ENCODE data around the gene GNA15. TPM values are rescaled to one million over a fixed set of nuclear protein-coding genes. Genes with fewer than 3 reads are reported as not detected.
A peak's percentile ranks its signal among the peaks of the same experiment; 100 is the strongest.

The GNA15 gene
- total and polyA plus RNA-seq, 9 donors, result 1.2 to 4.8 (median 1.4) TPM

- Histone ChIP-seq H3K9me3 (no peaks in the 10 kb centered on the region), H3K27me3 (no peaks in the 10 kb centered on the region), H3K36me3 (no peaks in the 10 kb centered on the region), H3K27ac (no peak overlapping the region), H3K4me3 (no peak overlapping the region), H3K4me1 (ENCODE audit: insufficient read depth) (peaks cover 13% of the 10 kb centered on the region)
- TF ChIP-seq, protein P1, sequence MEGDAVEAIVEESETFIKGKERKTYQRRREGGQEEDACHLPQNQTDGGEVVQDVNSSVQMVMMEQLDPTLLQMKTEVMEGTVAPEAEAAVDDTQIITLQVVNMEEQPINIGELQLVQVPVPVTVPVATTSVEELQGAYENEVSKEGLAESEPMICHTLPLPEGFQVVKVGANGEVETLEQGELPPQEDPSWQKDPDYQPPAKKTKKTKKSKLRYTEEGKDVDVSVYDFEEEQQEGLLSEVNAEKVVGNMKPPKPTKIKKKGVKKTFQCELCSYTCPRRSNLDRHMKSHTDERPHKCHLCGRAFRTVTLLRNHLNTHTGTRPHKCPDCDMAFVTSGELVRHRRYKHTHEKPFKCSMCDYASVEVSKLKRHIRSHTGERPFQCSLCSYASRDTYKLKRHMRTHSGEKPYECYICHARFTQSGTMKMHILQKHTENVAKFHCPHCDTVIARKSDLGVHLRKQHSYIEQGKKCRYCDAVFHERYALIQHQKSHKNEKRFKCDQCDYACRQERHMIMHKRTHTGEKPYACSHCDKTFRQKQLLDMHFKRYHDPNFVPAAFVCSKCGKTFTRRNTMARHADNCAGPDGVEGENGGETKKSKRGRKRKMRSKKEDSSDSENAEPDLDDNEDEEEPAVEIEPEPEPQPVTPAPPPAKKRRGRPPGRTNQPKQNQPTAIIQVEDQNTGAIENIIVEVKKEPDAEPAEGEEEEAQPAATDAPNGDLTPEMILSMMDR (IDR thresholded peaks at IDR 0.05), result no peak
- no peak for TF ChIP-seq POLR2A (IDR thresholded peaks at IDR 0.05)
- no peak for TF ChIP-seq EP300 (IDR thresholded peaks at IDR 0.05)
- 54 to 69% (median 67%) methylated on average over 4 of the region's 4 CpGs for WGBS, 3 donors
- DNase-seq, result no peak
- intact Hi-C loops (cut with DNase I), result no loop called here
Observed at GRCh38 chr19:3133793-3134116, 2.1 kb upstream of the GNA15 start.

GRCh38 chr19:3136684-3137055 lies 837 bp downstream of the GNA15 start:
- H3K4me3 ChIP-seq, result no peak overlapping the region
- TF ChIP-seq, protein P1 (IDR thresholded peaks at IDR 0.05), result no peak
- no peak for TF ChIP-seq EP300 (IDR thresholded peaks at IDR 0.05)
- TF ChIP-seq POLR2A (IDR thresholded peaks at IDR 0.05), result no peak
- peak in 1 of 5 donors; percentile 50 for DNase-seq
- intact Hi-C loops (cut with DNase I), result no loop called here
- H3K9me3 ChIP-seq, result no peaks in the 10 kb centered on the region
- no peak overlapping the region for H3K27ac ChIP-seq
- 37 to 45% (median 37%) methylated on average over 16 of the region's 16 CpGs for WGBS, 3 donors
- no peaks in the 10 kb centered on the region for H3K27me3 ChIP-seq
- H3K4me1 ChIP-seq (ENCODE audit: insufficient read depth), result peaks cover 9% of the 10 kb centered on the region
- no peaks in the 10 kb centered on the region for H3K36me3 ChIP-seq

DNA sequence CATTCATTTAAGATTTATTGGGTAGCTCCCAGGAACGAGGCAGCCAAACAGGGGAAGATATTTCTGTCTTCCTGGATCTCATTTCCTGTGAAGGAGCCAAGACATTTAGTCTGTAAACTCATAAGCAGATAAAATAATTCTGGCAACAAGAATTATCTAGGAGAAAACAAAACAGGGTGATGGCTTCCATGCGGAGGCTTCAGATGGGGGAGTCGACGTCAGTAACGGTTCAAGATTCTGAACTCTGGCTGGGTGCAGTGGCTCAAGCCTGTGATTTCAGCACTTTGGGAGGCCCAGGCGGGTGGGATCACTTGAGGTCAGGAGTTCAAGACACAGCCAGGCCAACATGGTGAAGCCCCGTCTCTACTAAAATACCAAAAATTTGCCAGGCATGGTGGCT lies 1.3 kb downstream of the GNA15 start:
- DNase-seq, result peak; percentile 70 to 81 (median 76)
- H3K4me1 ChIP-seq (ENCODE audit: insufficient read depth), result peaks cover 11% of the 10 kb centered on the region
- TF ChIP-seq POLR2A (IDR thresholded peaks at IDR 0.05), result no peak
- TF ChIP-seq, protein P1 (IDR thresholded peaks at IDR 0.05), result no peak
- no peak for TF ChIP-seq EP300 (IDR thresholded peaks at IDR 0.05)
- intact Hi-C loops (cut with DNase I), result no loop called here
- H3K27me3 ChIP-seq, result no peaks in the 10 kb centered on the region
- H3K4me3 ChIP-seq, result no peak overlapping the region
- no peaks in the 10 kb centered on the region for H3K36me3 ChIP-seq
- WGBS, 3 donors, result 3 to 10% (median 4%) methylated on average over 7 of the region's 7 CpGs
- no peaks in the 10 kb centered on the region for H3K9me3 ChIP-seq
- H3K27ac ChIP-seq, result peak overlapping the region in 1 of 2 donors; percentile 43

DNA sequence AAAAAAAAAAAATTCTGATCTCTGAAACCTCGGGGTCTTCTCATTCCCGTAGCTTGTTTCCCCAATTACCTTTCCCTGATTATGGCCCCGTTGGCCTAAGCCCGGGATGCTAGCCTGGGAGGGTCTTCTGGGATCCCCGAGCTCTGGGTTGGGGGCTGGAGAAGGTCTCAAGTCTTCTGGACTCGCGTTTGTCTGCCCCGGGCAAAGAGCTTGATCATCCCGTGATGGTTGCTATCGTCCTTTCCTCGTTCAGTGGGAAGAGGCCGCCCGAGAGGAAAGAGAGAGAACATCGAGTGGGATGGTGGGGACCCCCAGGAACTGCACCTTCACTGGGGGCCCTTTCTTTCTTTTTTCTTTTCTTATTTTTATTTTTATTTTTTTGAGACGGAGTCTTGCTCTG lies 2.4 kb downstream of the GNA15 start:
- Histone ChIP-seq H3K36me3 (no peaks in the 10 kb centered on the region), H3K27me3 (no peaks in the 10 kb centered on the region), H3K27ac (no peak overlapping the region), H3K4me3 (no peak overlapping the region), H3K9me3 (no peaks in the 10 kb centered on the region), H3K4me1 (ENCODE audit: insufficient read depth) (peaks cover 13% of the 10 kb centered on the region)
- intact Hi-C loops (cut with DNase I), result no loop called here
- DNase-seq, result no peak
- 85 to 91% (median 90%) methylated on average over 15 of the region's 15 CpGs for WGBS, 3 donors
- TF ChIP-seq, protein P1 (IDR thresholded peaks at IDR 0.05), result no peak
- no peak for TF ChIP-seq POLR2A (IDR thresholded peaks at IDR 0.05)

DNA sequence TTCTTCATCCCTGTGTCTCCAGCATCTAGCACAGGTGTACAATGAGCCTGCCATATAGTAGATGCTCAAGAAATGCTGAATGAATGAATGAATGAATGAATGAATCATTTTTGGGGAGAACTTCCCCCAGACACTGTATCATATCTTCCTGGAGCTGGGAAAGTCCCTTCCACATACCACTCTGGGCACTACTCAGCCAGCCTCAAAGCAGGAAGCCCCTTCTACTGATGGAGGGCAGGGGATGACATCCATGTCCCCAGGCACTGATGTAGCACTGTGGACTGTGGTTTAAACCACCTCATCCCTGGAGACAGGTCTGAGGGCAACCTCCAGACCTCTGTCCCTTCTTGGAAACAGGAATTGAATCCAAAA lies 4.8 kb downstream of the GNA15 start:
- Histone ChIP-seq H3K9me3 (no peaks in the 10 kb centered on the region), H3K4me3 (no peak overlapping the region), H3K4me1 (ENCODE audit: insufficient read depth) (peaks cover 12% of the 10 kb centered on the region), H3K27me3 (no peaks in the 10 kb centered on the region), H3K36me3 (no peaks in the 10 kb centered on the region), H3K27ac (no peak overlapping the region)
- TF ChIP-seq, protein P1 (IDR thresholded peaks at IDR 0.05), result no peak
- intact Hi-C loops (cut with DNase I), result no loop called here
- no peak for DNase-seq
